ENCODE measurements around the gene C16orf89.

Gene C16orf89

DNA sequence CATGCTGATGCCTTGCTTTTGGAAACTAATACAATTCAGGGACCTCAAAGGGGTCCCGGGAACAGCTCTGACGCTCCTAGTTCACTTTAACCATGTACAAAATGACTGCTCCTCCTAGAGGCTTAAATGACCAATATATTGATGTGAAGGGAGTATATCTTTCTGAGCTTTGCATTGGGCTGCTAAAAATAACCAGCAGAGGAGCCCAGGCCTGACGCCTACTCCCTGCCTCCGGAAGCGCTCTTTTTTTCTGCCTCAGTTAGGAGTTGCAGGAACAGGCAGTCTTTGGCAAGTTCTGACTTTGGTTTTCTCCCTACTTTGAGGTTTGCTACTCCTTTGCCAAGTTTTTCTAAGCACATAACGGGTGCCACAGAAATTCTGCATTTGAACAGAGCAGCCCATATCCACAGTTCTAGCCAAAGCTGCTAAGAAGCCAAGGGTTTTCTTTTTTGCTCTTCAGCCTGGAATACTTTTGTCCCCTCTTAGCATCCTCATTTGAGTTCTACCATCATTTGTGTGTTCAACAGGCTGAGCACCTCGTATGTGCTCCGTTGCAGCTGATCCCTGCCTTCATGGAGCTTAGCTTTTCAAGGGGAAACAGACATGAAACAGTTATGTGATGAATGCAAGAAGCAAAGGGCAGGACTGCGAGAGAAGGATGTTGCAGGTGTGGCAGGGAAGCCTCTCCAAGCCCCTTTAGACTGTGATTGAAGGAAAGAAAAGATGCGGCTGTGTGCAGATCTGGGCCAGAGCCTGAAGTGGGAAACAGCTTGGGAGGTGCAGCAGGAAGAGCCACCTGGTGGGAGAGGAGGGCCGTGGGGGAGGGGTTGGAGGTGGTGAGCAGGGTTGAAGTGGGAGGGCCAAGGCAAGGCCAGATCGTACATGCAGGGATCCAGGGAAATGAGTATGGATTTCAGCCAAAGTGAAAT lies 29.3 kb downstream of the C16orf89 start:
- no peak for DNase-seq (ENCODE audit: low read depth)
- TF ChIP-seq MYC (IDR thresholded peaks at IDR 0.05; ENCODE audit: low read depth, low read length) (no peak), POLR2A (IDR thresholded peaks at IDR 0.05; ENCODE audit: extremely low read depth, insufficient read length) (no peak)
- TF ChIP-seq, protein P1, sequence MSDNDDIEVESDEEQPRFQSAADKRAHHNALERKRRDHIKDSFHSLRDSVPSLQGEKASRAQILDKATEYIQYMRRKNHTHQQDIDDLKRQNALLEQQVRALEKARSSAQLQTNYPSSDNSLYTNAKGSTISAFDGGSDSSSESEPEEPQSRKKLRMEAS (IDR thresholded peaks at IDR 0.05; ENCODE audit: low read depth, low read length), result no peak
- TF ChIP-seq, protein P2, sequence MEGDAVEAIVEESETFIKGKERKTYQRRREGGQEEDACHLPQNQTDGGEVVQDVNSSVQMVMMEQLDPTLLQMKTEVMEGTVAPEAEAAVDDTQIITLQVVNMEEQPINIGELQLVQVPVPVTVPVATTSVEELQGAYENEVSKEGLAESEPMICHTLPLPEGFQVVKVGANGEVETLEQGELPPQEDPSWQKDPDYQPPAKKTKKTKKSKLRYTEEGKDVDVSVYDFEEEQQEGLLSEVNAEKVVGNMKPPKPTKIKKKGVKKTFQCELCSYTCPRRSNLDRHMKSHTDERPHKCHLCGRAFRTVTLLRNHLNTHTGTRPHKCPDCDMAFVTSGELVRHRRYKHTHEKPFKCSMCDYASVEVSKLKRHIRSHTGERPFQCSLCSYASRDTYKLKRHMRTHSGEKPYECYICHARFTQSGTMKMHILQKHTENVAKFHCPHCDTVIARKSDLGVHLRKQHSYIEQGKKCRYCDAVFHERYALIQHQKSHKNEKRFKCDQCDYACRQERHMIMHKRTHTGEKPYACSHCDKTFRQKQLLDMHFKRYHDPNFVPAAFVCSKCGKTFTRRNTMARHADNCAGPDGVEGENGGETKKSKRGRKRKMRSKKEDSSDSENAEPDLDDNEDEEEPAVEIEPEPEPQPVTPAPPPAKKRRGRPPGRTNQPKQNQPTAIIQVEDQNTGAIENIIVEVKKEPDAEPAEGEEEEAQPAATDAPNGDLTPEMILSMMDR (IDR thresholded peaks at IDR 0.05; ENCODE audit: low read depth, low read length), result no peak

DNA sequence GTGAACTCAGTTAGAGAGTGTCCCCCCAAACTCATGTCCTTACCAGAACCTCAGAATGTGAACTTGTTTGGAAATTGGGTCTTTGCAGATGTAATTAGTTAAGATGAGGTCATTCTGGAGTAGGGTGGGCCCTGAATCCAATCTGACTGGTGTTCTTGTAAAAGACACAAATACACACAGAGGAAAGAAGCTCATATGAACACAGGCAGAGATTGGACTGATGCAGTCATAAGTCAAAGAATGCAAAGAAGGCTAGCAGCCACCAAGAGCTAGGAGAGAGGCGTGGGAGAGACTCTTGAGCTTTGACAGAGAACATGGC lies 29.9 kb downstream of the C16orf89 start:
- DNase-seq (ENCODE audit: low read depth), result no peak
- no peak overlapping the region for H3K4me3 ChIP-seq (ENCODE audit: low read depth, low read length)
- no peak for TF ChIP-seq POLR2A (IDR thresholded peaks at IDR 0.05; ENCODE audit: extremely low read depth, insufficient read length)
- TF ChIP-seq, protein P2 (IDR thresholded peaks at IDR 0.05; ENCODE audit: low read depth, low read length), result no peak
- no peak for TF ChIP-seq MYC (IDR thresholded peaks at IDR 0.05; ENCODE audit: low read depth, low read length)
- TF ChIP-seq, protein P1 (IDR thresholded peaks at IDR 0.05; ENCODE audit: low read depth, low read length), result no peak

More for the DNA sequence above, 29.3 kb downstream of the C16orf89 start:
- no peak overlapping the region for H3K4me3 ChIP-seq (ENCODE audit: low read depth, low read length)

DNA sequence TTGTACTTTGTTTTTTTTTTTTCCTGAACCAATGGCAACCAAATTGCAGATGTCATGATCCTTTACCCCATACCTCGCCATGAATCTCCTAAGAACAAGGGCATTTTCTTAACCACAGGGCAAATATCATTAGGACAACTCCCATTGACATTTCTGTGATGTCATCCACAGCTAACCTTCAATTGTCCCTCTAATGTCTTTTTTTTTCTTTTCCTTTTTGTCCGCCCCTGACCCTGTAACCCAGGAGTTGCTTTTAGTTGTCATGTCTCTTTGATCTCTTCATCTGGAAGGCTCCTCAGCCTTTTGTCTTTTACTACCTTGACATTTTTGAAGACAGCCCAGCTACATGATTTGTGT lies 31.6 kb downstream of the C16orf89 start:
- peak overlapping the region; percentile 80 for H3K4me3 ChIP-seq (ENCODE audit: low read depth, low read length)
- TF ChIP-seq, protein P1 (IDR thresholded peaks at IDR 0.05; ENCODE audit: low read depth, low read length), result no peak
- no peak for DNase-seq (ENCODE audit: low read depth)

DNA sequence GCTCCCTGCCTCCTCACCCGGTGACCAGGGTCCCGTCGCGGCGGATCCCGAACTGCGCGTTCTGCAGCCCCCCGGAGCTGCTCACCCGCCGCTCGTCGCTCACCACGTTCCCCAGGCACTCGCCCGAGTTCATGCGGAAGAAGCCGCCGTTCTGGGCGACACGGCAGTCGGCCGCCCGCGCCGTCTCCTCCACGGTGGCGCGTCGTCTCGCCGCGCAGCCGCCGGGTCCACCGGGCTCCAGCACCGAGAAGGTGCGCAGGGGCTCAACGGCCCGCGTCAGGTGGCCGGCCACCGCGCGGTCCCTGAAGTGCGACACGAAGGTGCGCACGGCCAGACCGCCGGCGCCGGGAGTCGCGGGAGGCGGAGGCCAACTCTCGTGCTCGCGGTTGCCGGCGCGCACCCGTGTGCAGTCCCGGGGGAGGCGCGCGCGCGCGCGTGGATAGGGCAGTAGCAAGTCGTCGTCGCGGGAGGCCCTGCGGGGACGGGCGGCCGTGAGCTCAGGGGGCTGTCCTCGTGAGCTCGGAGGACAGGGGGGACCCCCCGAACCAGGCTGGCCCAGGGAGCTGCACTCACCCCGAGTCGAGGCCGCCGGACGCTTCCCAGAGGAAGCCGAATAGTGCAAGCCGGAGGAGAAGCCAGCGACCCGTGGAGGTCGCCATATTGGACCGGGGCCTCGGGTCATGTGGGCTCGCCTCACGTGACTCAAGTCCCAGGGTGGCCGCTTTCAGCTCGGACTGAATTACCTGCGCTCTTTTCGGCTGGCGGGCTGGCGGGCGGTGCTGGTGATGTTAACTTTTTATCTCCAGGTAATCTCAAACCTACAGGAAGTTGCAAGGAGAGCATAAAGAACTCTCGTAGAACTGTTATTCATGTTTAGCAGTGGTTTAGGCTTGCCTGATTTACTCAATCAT lies 32.2 kb downstream of the C16orf89 start, which contains the start of gene NAGPA:
NAGPA (minus strand) TSS at position 680 of the 911 bp plus-strand sequence; CDS start at position 659, 21 bp downstream.
- peak; percentile 84 for DNase-seq (ENCODE audit: low read depth)
- TF ChIP-seq MYC (IDR thresholded peaks at IDR 0.05; ENCODE audit: low read depth, low read length) (peak; percentile 60), POLR2A (IDR thresholded peaks at IDR 0.05; ENCODE audit: extremely low read depth, insufficient read length) (no peak)
- TF ChIP-seq, protein P2 (IDR thresholded peaks at IDR 0.05; ENCODE audit: low read depth, low read length), result no peak
- TF ChIP-seq, protein P1 (IDR thresholded peaks at IDR 0.05; ENCODE audit: low read depth, low read length), result peak; percentile 94
- H3K4me3 ChIP-seq (ENCODE audit: low read depth, low read length), result peak within 1 kb of the TSS; percentile 80

DNA sequence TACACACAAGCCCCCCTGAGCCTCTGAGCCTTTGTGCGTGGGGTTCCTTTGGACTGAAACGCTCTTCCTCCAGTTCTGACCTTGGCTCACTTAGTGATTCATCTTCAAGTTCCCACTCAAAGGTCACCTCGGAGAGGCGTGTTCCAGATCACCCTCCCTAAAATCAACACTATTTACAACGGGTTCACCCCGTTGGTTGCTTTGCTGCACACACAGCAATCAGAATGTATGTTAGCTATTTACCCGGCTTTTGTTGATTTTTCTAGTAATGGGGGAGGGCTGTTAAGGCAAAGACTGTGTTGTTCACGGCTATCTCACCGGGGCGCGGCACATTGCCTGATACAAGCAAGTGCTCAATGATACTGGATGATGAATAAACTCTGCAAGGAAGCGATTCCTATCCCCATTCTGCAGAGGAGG lies 33.0 kb downstream of the C16orf89 start:
- H3K4me3 ChIP-seq (ENCODE audit: low read depth, low read length), result peak overlapping the region; percentile 80
- no peak for DNase-seq (ENCODE audit: low read depth)
- TF ChIP-seq, protein P1 (IDR thresholded peaks at IDR 0.05; ENCODE audit: low read depth, low read length), result no peak

DNA sequence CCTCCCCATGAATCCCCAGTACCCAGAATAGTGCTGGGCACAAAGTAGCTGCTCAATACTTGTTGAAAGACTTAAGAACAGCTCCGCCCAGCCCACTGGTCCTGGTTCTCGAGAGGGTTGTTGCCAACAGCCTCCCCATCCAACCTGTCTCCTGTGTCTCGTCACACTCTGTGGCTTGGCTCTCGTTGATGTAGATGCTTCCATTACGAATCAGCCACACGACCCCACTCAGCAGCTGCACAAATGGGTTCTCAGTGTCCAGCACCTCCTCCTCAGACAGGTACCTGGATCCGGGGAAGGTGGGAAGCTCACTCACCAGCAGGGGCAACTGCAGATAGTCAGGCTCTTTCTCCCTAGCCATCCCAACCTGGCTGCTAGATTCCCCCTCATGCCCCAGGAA lies 34.2 kb downstream of the C16orf89 start:
- TF ChIP-seq, protein P2 (IDR thresholded peaks at IDR 0.05; ENCODE audit: low read depth, low read length), result no peak
- TF ChIP-seq, protein P1 (IDR thresholded peaks at IDR 0.05; ENCODE audit: low read depth, low read length), result no peak
- TF ChIP-seq POLR2A (IDR thresholded peaks at IDR 0.05; ENCODE audit: extremely low read depth, insufficient read length) (no peak), MYC (IDR thresholded peaks at IDR 0.05; ENCODE audit: low read depth, low read length) (no peak)
- no peak for DNase-seq (ENCODE audit: low read depth)
- no peak overlapping the region for H3K4me3 ChIP-seq (ENCODE audit: low read depth, low read length)

All from NB4 (cell line).